GM12878 (cell line): Measurements from ENCODE around the gene ITPKB.

ENCODE experiments used
- CBX5 ChIP-seq: sonication (generic); IDR thresholded peaks from 2 replicates; pipeline ENCODE4 v1.6.1; 2016; ENCODE audit warnings: low read depth, moderate library complexity, mild to moderate bottlenecking, inconsistent platforms
- FOS ChIP-seq: IDR thresholded peaks from 3 replicates; pipeline ENCODE4 v1.6.1; 2011; ENCODE audit warnings: borderline replicate concordance; ENCODE audit not compliant: insufficient read length; ENCODE audit errors: extremely low read depth
- GABPA ChIP-seq: IDR thresholded peaks from 2 replicates; pipeline ENCODE4 v1.6.1; 2014; ENCODE audit warnings: antibody characterized with exemption, low read depth, mild to moderate bottlenecking, inconsistent platforms
- MEF2A ChIP-seq: IDR thresholded peaks from 2 replicates; pipeline ENCODE4 v1.6.1; 2011; ENCODE audit warnings: low read depth, mild to moderate bottlenecking, low read length, moderate library complexity; ENCODE audit not compliant: insufficient read depth
- MLLT1 ChIP-seq: fragments of 450-650 bp; IDR thresholded peaks from 2 replicates; pipeline ENCODE4 v1.6.1; 2016; ENCODE audit warnings: mild to moderate bottlenecking
- REST ChIP-seq: IDR thresholded peaks from 2 replicates; pipeline ENCODE4 v1.6.1; 2012; ENCODE audit warnings: mild to moderate bottlenecking, low read depth, low read length
- SMAD1 ChIP-seq: fragments of 450-650 bp; IDR thresholded peaks from 2 replicates; pipeline ENCODE4 v1.6.1; 2018; ENCODE audit warnings: mild to moderate bottlenecking, low read depth; ENCODE audit not compliant: partially characterized antibody
- TBL1XR1 ChIP-seq: IDR thresholded peaks from 2 replicates; pipeline ENCODE4 v1.6.1; 2012; ENCODE audit warnings: low read depth, low read length, improper control_type of control experiment
- ZNF274 ChIP-seq: IDR thresholded peaks from one replicate; pipeline ENCODE4 v1.8.0; 2011; ENCODE audit not compliant: insufficient read length, insufficient read depth

- TF ChIP-seq REST, result no peak
- TF ChIP-seq ZNF274, result no peak
- no peak for TF ChIP-seq SMAD1
- no peak for TF ChIP-seq TBL1XR1
- no peak for TF ChIP-seq MLLT1
- TF ChIP-seq CBX5, result no peak
- TF ChIP-seq GABPA, result no peak
- no peak for TF ChIP-seq MEF2A
- no peak for TF ChIP-seq FOS
These were observed 45.3 kb upstream of the ITPKB start for GRCh38 chr1:226784081-226785049.
